Measurements from ENCODE around the gene FATE1. TPM values are rescaled to one million over a fixed set of nuclear protein-coding genes. Genes with fewer than 3 reads are reported as not detected.

FATE1 gene
- total RNA-seq, 4 donors from 2014 or later: not detected

DNA sequence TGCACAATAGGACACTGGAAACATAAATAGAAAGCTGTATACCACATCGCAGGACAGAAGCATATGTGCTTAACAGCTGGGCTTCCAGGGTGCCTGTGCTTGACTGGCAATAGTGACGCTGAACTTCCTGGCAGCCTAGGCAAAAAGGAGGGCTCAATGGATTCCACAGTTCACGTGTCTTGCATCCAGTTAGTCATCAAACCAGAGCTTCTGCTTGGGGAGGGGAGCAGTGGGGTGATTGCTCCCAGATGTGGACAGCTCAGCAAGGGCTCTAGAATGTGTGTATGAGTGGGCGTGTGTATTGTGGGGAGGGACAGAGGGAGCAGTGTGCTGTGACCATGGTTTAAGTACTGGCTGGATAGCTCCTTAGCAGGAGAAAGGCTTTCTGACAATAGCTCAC, 18.3 kb upstream of the FATE1 start:
- Histone ChIP-seq H3K27me3 (peaks cover 0 to 8% (median 0%) of the 10 kb centered on the region in 3 donors), H3K36me3 (no peaks in the 10 kb centered on the region), H3K4me1 (no peaks in the 10 kb centered on the region), H3K4me3 (no peak overlapping the region), H3K27ac (no peak overlapping the region), H3K9me3 (no peaks in the 10 kb centered on the region)
- intact Hi-C loops (cut with DNase I; ENCODE audit: low total_unique reads): no loop called here
- DNase-seq (peak in 1 of 2 donors; percentile 23), ATAC-seq (peak in 1 of 2 donors; percentile 36)
- TF ChIP-seq, protein P1, sequence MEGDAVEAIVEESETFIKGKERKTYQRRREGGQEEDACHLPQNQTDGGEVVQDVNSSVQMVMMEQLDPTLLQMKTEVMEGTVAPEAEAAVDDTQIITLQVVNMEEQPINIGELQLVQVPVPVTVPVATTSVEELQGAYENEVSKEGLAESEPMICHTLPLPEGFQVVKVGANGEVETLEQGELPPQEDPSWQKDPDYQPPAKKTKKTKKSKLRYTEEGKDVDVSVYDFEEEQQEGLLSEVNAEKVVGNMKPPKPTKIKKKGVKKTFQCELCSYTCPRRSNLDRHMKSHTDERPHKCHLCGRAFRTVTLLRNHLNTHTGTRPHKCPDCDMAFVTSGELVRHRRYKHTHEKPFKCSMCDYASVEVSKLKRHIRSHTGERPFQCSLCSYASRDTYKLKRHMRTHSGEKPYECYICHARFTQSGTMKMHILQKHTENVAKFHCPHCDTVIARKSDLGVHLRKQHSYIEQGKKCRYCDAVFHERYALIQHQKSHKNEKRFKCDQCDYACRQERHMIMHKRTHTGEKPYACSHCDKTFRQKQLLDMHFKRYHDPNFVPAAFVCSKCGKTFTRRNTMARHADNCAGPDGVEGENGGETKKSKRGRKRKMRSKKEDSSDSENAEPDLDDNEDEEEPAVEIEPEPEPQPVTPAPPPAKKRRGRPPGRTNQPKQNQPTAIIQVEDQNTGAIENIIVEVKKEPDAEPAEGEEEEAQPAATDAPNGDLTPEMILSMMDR (IDR thresholded peaks at IDR 0.05 in 4 of 5, conservative IDR thresholded peaks at IDR 0.05 in 1 of 5): no peak
- TF ChIP-seq POLR2A (IDR thresholded peaks at IDR 0.05): no peak
- in situ Hi-C loops (cut with MboI; ENCODE audit: low sequenced_read_pairs in 4 of 4): loop anchor here in 3 of 4 donors (25.0 kb wide), 1 partner anchor 535 kb away; no protein-coding TSS in a partner anchor

DNA sequence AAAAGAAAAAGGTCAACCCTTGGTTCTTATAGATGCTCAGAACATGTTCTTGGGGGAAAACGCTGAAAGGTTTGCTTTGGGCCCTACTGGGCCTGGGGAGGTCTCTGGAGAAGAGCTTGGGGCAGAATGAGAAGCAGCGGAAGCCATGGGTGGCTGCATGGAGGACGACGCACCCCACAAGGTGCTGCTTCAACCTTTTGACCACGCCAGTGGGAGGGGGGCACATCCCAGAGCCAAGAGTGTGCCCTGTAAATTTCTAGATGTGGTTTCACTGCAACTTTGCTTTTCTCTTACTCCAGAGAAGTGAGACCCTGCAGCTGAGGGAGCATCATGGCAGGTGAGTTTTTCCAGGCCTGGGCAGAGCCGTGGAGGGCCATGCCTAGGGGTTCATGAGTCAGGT, 17.4 kb upstream of the FATE1 start:
- Histone ChIP-seq H3K27me3 (peaks cover 0 to 8% (median 0%) of the 10 kb centered on the region in 3 donors), H3K27ac (no peak overlapping the region), H3K36me3 (no peaks in the 10 kb centered on the region), H3K4me3 (no peak overlapping the region), H3K4me1 (no peaks in the 10 kb centered on the region), H3K9me3 (no peaks in the 10 kb centered on the region)
- DNase-seq: no peak
- no peak for TF ChIP-seq POLR2A (IDR thresholded peaks at IDR 0.05)
- TF ChIP-seq, protein P1 (IDR thresholded peaks at IDR 0.05 in 4 of 5, conservative IDR thresholded peaks at IDR 0.05 in 1 of 5): no peak
- intact Hi-C loops (cut with DNase I; ENCODE audit: low total_unique reads) (no loop called here), in situ Hi-C loops (cut with MboI; ENCODE audit: low sequenced_read_pairs in 4 of 4) (loop anchor here in 3 of 4 donors (25.0 kb wide), 1 partner anchor 536 kb away; no protein-coding TSS in a partner anchor)
- no peak for ATAC-seq

DNA sequence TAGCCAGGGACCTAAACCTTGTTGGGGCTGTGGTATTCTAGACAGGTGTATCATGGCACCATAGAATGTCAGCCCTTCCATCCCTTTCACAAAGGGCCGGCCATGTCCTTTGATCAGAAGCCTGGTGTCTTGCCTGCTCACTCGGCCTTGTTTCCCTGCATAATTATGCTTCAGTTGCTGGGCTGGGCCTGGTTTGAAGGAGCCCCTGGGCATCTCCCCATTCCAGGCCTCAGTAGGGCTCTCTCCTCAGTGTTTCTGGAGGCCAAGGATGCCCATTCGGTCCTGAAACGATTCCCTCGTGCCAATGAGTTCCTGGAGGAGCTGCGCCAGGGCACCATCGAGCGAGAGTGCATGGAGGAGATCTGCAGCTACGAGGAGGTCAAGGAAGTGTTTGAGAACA, 16.1 kb upstream of the FATE1 start:
- Histone ChIP-seq H3K9me3 (no peaks in the 10 kb centered on the region), H3K27ac (no peak overlapping the region), H3K27me3 (peaks cover 0 to 8% (median 0%) of the 10 kb centered on the region in 3 donors), H3K4me1 (peaks cover 0 to 6% of the 10 kb centered on the region in 2 donors), H3K4me3 (no peak overlapping the region), H3K36me3 (no peaks in the 10 kb centered on the region)
- DNase-seq: no peak
- TF ChIP-seq, protein P1 (IDR thresholded peaks at IDR 0.05 in 4 of 5, conservative IDR thresholded peaks at IDR 0.05 in 1 of 5): no peak
- TF ChIP-seq POLR2A (IDR thresholded peaks at IDR 0.05): no peak
- intact Hi-C loops (cut with DNase I; ENCODE audit: low total_unique reads) (no loop called here), in situ Hi-C loops (cut with MboI; ENCODE audit: low sequenced_read_pairs in 4 of 4) (loop anchor here in 3 of 4 donors (25.0 kb wide), 1 partner anchor 537 kb away; no protein-coding TSS in a partner anchor)
- ATAC-seq: no peak

DNA sequence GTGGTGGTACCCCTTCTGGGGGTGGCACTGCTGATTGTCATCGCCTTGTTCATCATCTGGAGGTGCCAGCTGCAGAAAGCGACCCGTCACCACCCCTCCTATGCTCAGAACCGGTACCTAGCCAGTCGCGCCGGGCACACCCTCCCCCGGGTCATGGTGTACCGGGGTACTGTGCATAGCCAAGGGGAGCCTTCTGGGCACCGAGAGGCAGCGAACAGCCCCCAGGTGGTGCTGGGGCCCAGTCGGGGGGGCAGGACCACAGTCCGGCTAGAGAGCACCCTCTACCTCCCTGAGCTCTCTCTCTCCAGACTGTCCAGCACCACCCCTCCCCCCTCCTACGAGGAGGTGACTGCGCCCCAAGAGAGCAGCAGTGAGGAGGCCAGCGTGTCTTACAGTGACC, 15.3 kb upstream of the FATE1 start:
- no peaks in the 10 kb centered on the region for H3K36me3 ChIP-seq
- peaks cover 0 to 6% of the 10 kb centered on the region in 2 donors for H3K4me1 ChIP-seq
- H3K27ac ChIP-seq: no peak overlapping the region
- in situ Hi-C loops (cut with MboI; ENCODE audit: low sequenced_read_pairs in 4 of 4): no loop called here
- TF ChIP-seq POLR2A (IDR thresholded peaks at IDR 0.05): no peak
- TF ChIP-seq, protein P1 (IDR thresholded peaks at IDR 0.05 in 4 of 5, conservative IDR thresholded peaks at IDR 0.05 in 1 of 5): no peak
- ATAC-seq: no peak
- intact Hi-C loops (cut with DNase I; ENCODE audit: low total_unique reads): no loop called here
- DNase-seq: no peak
- no peaks in the 10 kb centered on the region for H3K9me3 ChIP-seq
- peaks cover 0 to 3% (median 0%) of the 10 kb centered on the region in 3 donors for H3K27me3 ChIP-seq
- no peak overlapping the region for H3K4me3 ChIP-seq

DNA sequence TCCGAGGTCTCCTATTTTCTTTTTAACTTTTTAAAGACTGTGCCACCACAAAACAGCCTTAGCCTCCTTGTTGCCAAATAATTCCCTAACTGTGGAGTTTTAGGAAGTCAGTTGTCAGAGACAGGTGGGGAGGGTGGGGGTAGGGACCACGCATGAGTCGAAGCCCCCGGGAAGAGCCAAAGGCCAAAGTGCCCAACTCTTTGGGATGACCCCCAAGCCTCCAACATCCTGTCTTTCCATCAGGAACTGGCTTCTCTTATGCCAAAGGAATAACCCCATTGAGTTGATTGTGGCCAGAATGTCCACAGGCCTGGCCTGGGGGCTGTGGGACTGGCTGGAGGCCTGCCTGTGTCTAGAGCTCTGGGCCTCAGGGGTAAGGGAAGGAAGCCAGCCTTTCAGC, 14.8 kb upstream of the FATE1 start:
- in situ Hi-C loops (cut with MboI; ENCODE audit: low sequenced_read_pairs in 4 of 4) (no loop called here), intact Hi-C loops (cut with DNase I; ENCODE audit: low total_unique reads) (no loop called here)
- ATAC-seq: no peak
- Histone ChIP-seq H3K27ac (no peak overlapping the region), H3K27me3 (no peaks in the 10 kb centered on the region), H3K4me3 (no peak overlapping the region), H3K36me3 (no peaks in the 10 kb centered on the region), H3K4me1 (peaks cover 0 to 6% of the 10 kb centered on the region in 2 donors), H3K9me3 (no peaks in the 10 kb centered on the region)
- TF ChIP-seq POLR2A (IDR thresholded peaks at IDR 0.05): no peak
- TF ChIP-seq, protein P1 (IDR thresholded peaks at IDR 0.05 in 4 of 5, conservative IDR thresholded peaks at IDR 0.05 in 1 of 5): no peak
- DNase-seq: no peak

Data from gastrocnemius medialis (tissue), 4 donors.